HEK293 (cell line): ENCODE data around the gene ZNF48.

ENCODE experiments used
- CTCF ChIA-PET: fragments of 350-600 bp; formaldehyde crosslinking; extraction: SDS; loops from one replicate; lab custom pipeline; 2021; ENCODE audit warnings: antibody characterized with exemption; lab: Yijun Ruan, JAX
- POLR2A ChIA-PET: fragments of 300-600 bp; formaldehyde crosslinking; extraction: SDS; loops from one replicate; lab custom pipeline; 2020; ENCODE audit warnings: antibody characterized with exemption, inconsistent platforms; lab: Yijun Ruan, JAX
- H3K27ac ChIP-seq: fragments of 200-500 bp; sonication (Bioruptor generic); 2 replicates; pipeline ENCODE4 v1.5.1; 2014; ENCODE audit warnings: low read depth, low read length, control low read depth, inconsistent platforms; ENCODE audit errors: extremely low read depth
- H3K36me3 ChIP-seq, 2 experiments: fragments of 200-500 bp in 1 of 2; sonication (Bioruptor generic) in 1 of 2; 1 replicate in 1 of 2; 2 replicates in 1 of 2; pipeline ENCODE4 v1.5.1; 2014 to 2017; ENCODE audit warnings: inconsistent platforms in 2 of 2, low read length in 2 of 2; ENCODE audit not compliant: control insufficient read depth in 2 of 2, insufficient read depth in 1 of 2
- H3K4me1 ChIP-seq: fragments of 200-500 bp; sonication (Bioruptor generic); 2 replicates; pipeline ENCODE4 v1.5.1; 2014; ENCODE audit warnings: mild to moderate bottlenecking, low read length, inconsistent platforms; ENCODE audit not compliant: control insufficient read depth, insufficient read depth
- H3K4me3 ChIP-seq: 2 replicates; pipeline ENCODE4 v1.5.1; 2011; ENCODE audit warnings: low read depth, mild to moderate bottlenecking, control low read depth, low read length, moderate library complexity
- H3K9me3 ChIP-seq: fragments of 200-500 bp; sonication (Bioruptor generic); 2 replicates; pipeline ENCODE4 v1.5.1; 2014; ENCODE audit warnings: low read depth, low read length, inconsistent platforms; ENCODE audit not compliant: control insufficient read depth, insufficient read depth
- HIC1 ChIP-seq: fragments of 450-650 bp; formaldehyde crosslinking; IDR thresholded peaks from 2 replicates; pipeline ENCODE4 v1.5.1; 2016; ENCODE audit warnings: missing biosample characterization, missing genetic modification characterization
- HOXC10 ChIP-seq: sonication (generic); formaldehyde crosslinking; IDR thresholded peaks from 2 replicates; pipeline ENCODE4 v1.8.1; 2023; ENCODE audit warnings: mild to moderate bottlenecking, missing genetic modification reagents
- HOXD13 ChIP-seq: sonication (generic); formaldehyde crosslinking; IDR thresholded peaks from 2 replicates; pipeline ENCODE4 v1.8.0; 2022; ENCODE audit warnings: missing genetic modification reagents, borderline replicate concordance
- KLF16 ChIP-seq: fragments of 450-650 bp; formaldehyde crosslinking; IDR thresholded peaks from 2 replicates; pipeline ENCODE4 v1.5.1; 2017; ENCODE audit warnings: missing biosample characterization, missing genetic modification characterization
- MZF1 ChIP-seq: fragments of 450-650 bp; formaldehyde crosslinking; IDR thresholded peaks from 2 replicates; pipeline ENCODE4 v1.5.1; 2017; ENCODE audit warnings: missing biosample characterization, missing genetic modification characterization, borderline replicate concordance
- PATZ1 ChIP-seq: fragments of 450-650 bp; formaldehyde crosslinking; IDR thresholded peaks from 2 replicates; pipeline ENCODE4 v1.5.1; 2016; ENCODE audit warnings: missing biosample characterization, missing genetic modification characterization
- PRDM1 ChIP-seq: fragments of 450-650 bp; formaldehyde crosslinking; IDR thresholded peaks from 2 replicates; pipeline ENCODE4; 2016; ENCODE audit warnings: missing biosample characterization, missing genetic modification characterization
- RBAK ChIP-seq: fragments of 450-650 bp; formaldehyde crosslinking; IDR thresholded peaks from 2 replicates; pipeline ENCODE4 v1.5.1; 2016; ENCODE audit warnings: missing biosample characterization, missing genetic modification characterization
- SCRT1 ChIP-seq: fragments of 450-650 bp; formaldehyde crosslinking; IDR thresholded peaks from 2 replicates; pipeline ENCODE4 v1.5.1; 2016; ENCODE audit warnings: missing biosample characterization, missing genetic modification characterization, borderline replicate concordance
- TSHZ1 ChIP-seq: fragments of 450-650 bp; formaldehyde crosslinking; IDR thresholded peaks from 2 replicates; pipeline ENCODE4 v1.5.1; 2016; ENCODE audit warnings: missing biosample characterization, missing genetic modification characterization, borderline replicate concordance
- ZBTB17 ChIP-seq: fragments of 450-650 bp; formaldehyde crosslinking; IDR thresholded peaks from 2 replicates; pipeline ENCODE4 v1.5.1; 2016; ENCODE audit warnings: missing biosample characterization, missing genetic modification characterization
- ZIC2 ChIP-seq: fragments of 450-650 bp; formaldehyde crosslinking; IDR thresholded peaks from 2 replicates; pipeline ENCODE4 v1.5.1; 2016; ENCODE audit warnings: missing biosample characterization, missing genetic modification characterization
- ZNF26 ChIP-seq: fragments of 450-650 bp; formaldehyde crosslinking; IDR thresholded peaks from 2 replicates; pipeline ENCODE4 v1.5.1; 2016; ENCODE audit warnings: missing biosample characterization, missing genetic modification characterization
- ZNF302 ChIP-seq: fragments of 450-650 bp; formaldehyde crosslinking; IDR thresholded peaks from 2 replicates; pipeline ENCODE4 v1.5.1; 2016; ENCODE audit warnings: missing biosample characterization, missing genetic modification characterization, low read depth
- ZNF324 ChIP-seq: fragments of 450-650 bp; formaldehyde crosslinking; IDR thresholded peaks from 2 replicates; pipeline ENCODE4 v1.5.1; 2016; ENCODE audit warnings: missing biosample characterization, missing genetic modification characterization
- ZNF398 ChIP-seq: fragments of 450-650 bp; formaldehyde crosslinking; IDR thresholded peaks from 2 replicates; pipeline ENCODE4 v1.5.1; 2017; ENCODE audit warnings: missing biosample characterization, missing genetic modification characterization
- ZNF501 ChIP-seq: fragments of 450-650 bp; formaldehyde crosslinking; IDR thresholded peaks from 2 replicates; pipeline ENCODE4 v1.5.1; 2016; ENCODE audit warnings: missing biosample characterization, missing genetic modification characterization
- ZNF585B ChIP-seq: fragments of 450-650 bp; formaldehyde crosslinking; IDR thresholded peaks from 2 replicates; pipeline ENCODE4 v1.5.1; 2016; ENCODE audit warnings: missing biosample characterization, missing genetic modification characterization
- ZNF701 ChIP-seq: fragments of 450-650 bp; formaldehyde crosslinking; IDR thresholded peaks from 2 replicates; pipeline ENCODE4 v1.5.1; 2016; ENCODE audit warnings: missing biosample characterization, missing genetic modification characterization
- ZNF777 ChIP-seq: fragments of 450-650 bp; formaldehyde crosslinking; IDR thresholded peaks from 2 replicates; pipeline ENCODE4 v1.5.1; 2017; ENCODE audit warnings: missing biosample characterization, missing genetic modification characterization, borderline replicate concordance
- ZNF843 ChIP-seq: fragments of 450-650 bp; formaldehyde crosslinking; IDR thresholded peaks from 2 replicates; pipeline ENCODE4 v1.5.1; 2016; ENCODE audit warnings: missing biosample characterization, missing genetic modification characterization

Gene ZNF48

GRCh38 chr16:30446203-30446595 lies 51.0 kb downstream of the ZNF48 start (continued):
- TF ChIP-seq ZNF26 = peak; percentile 16; the same call in 1 of the 2 replicates
- no peak for TF ChIP-seq ZNF501 (tag by site-specific recombination)
- no peak for TF ChIP-seq ZNF398 (tag by site-specific recombination)
- peak; percentile 38; the same call in 1 of the 2 replicates for TF ChIP-seq ZBTB17 (tag by site-specific recombination)
- no peak for TF ChIP-seq KLF16
- TF ChIP-seq HOXD13 (CRISPR knock-in tag) = 0 out of 2 replicates have a peak, but pooled peaks have one; percentile 42
- TF ChIP-seq, all 188 proteins: peak for 5

GRCh38 chr16:30447512-30448226 lies 52.4 kb downstream of the ZNF48 start:
- Histone ChIP-seq H3K9me3 (no peaks in the 10 kb centered on the region), H3K36me3 (peaks cover 0 to 22% of the 10 kb centered on the region in 2 experiments; a peak in 2 of 3 replicates), H3K27ac (no peak overlapping the region)
- TF ChIP-seq ZNF302 (tag by site-specific recombination) = no peak
- TF ChIP-seq PRDM1 (tag by site-specific recombination) = peak; percentile 54
- TF ChIP-seq, all 188 proteins: peak for 1
- peaks cover 3% of the 10 kb centered on the region; the same call in 1 of the 2 replicates for H3K4me1 ChIP-seq
- ChIA-PET POLR2A (interaction anchor here (0.7 to 1.4 kb wide), 2 partner anchors 33 to 125 kb away, joined by 4 read pairs; no protein-coding TSS in a partner anchor), CTCF (interaction anchor here (0.5 to 3.8 kb wide), 11 partner anchors 12 to 202 kb away, joined by 3 to 39 read pairs (median 4); partner anchors contain the start of genes DCTPP1 and ZNF771)
- H3K4me3 ChIP-seq = no peak overlapping the region

- Histone ChIP-seq H3K9me3 (no peaks in the 10 kb centered on the region), H3K27ac (no peak overlapping the region), H3K4me1 (no peaks in the 10 kb centered on the region), H3K4me3 (no peak overlapping the region), H3K36me3 (peaks cover 0 to 10% of the 10 kb centered on the region in 2 experiments; a peak in 1 of 3 replicates)
- ChIA-PET CTCF (interaction anchor here (0.6 to 3.8 kb wide), 48 partner anchors 8 to 461 kb away, joined by 3 to 39 read pairs (median 5); partner anchors contain the start of genes DCTPP1, ZNF688, ZNF689 and ZNF747), POLR2A (interaction anchor here (0.7 kb wide), 1 partner anchor 76 kb away, joined by 5 read pairs; no protein-coding TSS in a partner anchor)
- TF ChIP-seq SCRT1 (tag by site-specific recombination) (no peak), ZIC2 (tag by site-specific recombination) (no peak), HIC1 (tag by site-specific recombination) (no peak), RBAK (tag by site-specific recombination) (no peak), HOXC10 (CRISPR knock-in tag) (no peak), PATZ1 (tag by site-specific recombination) (no peak), MZF1 (no peak), ZNF701 (tag by site-specific recombination) (no peak), ZNF324 (tag by site-specific recombination) (no peak), TSHZ1 (tag by site-specific recombination) (no peak), ZNF777 (tag by site-specific recombination) (no peak), ZNF843 (tag by site-specific recombination) (no peak), ZBTB17 (tag by site-specific recombination) (no peak), ZNF585B (tag by site-specific recombination) (no peak)
Measured at GRCh38 chr16:30449116-30449435, 53.9 kb downstream of the ZNF48 start.
